Nephron (organoid): ENCODE measurements around the gene PDE11A.
A peak's percentile ranks its signal among the peaks of the same experiment; 100 is the strongest.

Source experiments
- H3K27ac Mint-ChIP-seq, 3 experiments: 2 replicates each; pipeline ENCODE4 v1.8.0; 2020; ENCODE audit warnings: mixed read lengths in 3 of 3, mild to moderate bottlenecking in 2 of 3, moderate library complexity in 1 of 3
- H3K27me3 Mint-ChIP-seq: 2 replicates; pipeline ENCODE4 v1.8.0; 2021; ENCODE audit warnings: low read depth, mild to moderate bottlenecking, moderate library complexity, mixed read lengths
- H3K36me3 Mint-ChIP-seq: 2 replicates; pipeline ENCODE4 v1.8.0; 2020; ENCODE audit warnings: low read depth, mixed read lengths
- H3K4me1 Mint-ChIP-seq: 2 replicates; pipeline ENCODE4 v1.8.0; 2020; ENCODE audit warnings: mixed read lengths
- H3K4me3 Mint-ChIP-seq, 3 experiments: 2 replicates each; pipeline ENCODE4 v1.8.0; 2020; ENCODE audit warnings: mild to moderate bottlenecking in 3 of 3, mixed read lengths in 3 of 3, moderate library complexity in 2 of 3
- H3K9me3 Mint-ChIP-seq: 2 replicates; pipeline ENCODE4 v1.8.0; 2020; ENCODE audit warnings: mixed read lengths
- TF ChIP-seq, protein P1 (sequence below), 3 experiments: fragments of 200-600 bp; sonication (generic); IDR thresholded peaks; one replicate each; pipeline ENCODE4 v1.5.0; 2021; ENCODE audit warnings: antibody characterized with exemption in 3 of 3; ENCODE audit not compliant: unreplicated experiment in 3 of 3

PDE11A gene

DNA sequence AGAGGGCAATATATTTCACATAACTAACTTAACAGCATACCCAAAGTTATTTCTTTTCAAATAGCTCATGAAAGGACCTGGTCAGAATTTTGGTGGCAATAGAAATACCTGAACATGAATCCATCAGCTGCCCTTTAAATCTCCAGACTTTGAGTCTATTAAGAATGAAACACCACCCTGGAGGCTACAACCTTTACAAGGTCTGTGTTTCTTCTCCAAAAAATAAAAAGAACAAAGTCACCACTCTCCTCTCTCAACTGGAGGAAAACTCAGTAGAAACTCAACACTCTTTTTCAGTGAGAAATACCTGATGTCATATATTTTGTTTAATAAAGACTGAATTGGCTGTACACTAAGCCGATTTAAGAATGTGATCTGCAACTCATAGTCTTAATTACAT lies 475.7 kb downstream of the PDE11A start:
- Mint-ChIP-seq H3K27me3 (peaks cover 5% of the 10 kb centered on the region), H3K36me3 (no peaks in the 10 kb centered on the region), H3K9me3 (peaks cover 2% of the 10 kb centered on the region), H3K4me1 (peaks cover 61% of the 10 kb centered on the region), H3K27ac (peak overlapping the region; percentile 91 to 96 (median 93)), H3K4me3 (no peak overlapping the region)
- TF ChIP-seq, protein P1, sequence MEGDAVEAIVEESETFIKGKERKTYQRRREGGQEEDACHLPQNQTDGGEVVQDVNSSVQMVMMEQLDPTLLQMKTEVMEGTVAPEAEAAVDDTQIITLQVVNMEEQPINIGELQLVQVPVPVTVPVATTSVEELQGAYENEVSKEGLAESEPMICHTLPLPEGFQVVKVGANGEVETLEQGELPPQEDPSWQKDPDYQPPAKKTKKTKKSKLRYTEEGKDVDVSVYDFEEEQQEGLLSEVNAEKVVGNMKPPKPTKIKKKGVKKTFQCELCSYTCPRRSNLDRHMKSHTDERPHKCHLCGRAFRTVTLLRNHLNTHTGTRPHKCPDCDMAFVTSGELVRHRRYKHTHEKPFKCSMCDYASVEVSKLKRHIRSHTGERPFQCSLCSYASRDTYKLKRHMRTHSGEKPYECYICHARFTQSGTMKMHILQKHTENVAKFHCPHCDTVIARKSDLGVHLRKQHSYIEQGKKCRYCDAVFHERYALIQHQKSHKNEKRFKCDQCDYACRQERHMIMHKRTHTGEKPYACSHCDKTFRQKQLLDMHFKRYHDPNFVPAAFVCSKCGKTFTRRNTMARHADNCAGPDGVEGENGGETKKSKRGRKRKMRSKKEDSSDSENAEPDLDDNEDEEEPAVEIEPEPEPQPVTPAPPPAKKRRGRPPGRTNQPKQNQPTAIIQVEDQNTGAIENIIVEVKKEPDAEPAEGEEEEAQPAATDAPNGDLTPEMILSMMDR (IDR thresholded peaks at IDR 0.05; ENCODE audit: unreplicated experiment in 3 of 3): no peak

DNA sequence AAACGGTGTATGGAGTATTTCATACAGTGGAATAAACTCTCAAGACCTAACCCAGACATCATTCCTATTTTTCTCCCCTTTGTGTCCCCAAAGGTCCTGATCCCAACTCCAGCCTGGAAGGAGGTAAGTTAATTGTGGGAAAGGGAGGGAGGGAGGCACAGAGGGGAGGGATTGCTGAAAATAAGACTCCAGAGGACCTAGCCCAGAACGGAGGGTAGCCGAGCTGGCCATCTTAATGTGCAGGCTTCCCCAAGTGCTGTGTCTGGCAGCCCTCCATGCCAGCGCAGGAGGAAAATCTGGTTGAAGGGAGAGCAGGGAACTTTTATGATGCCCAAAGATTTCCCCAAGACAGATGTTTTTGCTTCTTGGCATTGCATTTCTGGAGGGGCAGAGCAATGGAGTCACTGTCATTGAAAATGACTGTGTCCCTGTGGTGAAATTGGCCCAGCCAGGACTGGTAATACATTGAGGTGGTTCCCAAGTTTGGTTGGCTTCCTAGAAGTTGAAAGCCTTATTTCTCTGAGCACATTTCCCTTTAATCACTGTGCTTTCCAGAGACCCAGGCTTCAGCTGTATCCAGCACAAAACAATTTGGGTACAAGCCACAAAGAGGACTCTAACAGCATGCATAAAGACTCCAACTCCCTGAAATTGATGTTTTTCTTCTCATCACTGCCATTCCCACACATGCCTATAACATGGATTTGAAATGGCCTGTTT lies 477.3 kb downstream of the PDE11A start:
- Mint-ChIP-seq H3K36me3 (no peaks in the 10 kb centered on the region), H3K27me3 (peaks cover 5% of the 10 kb centered on the region), H3K27ac (peak overlapping the region; percentile 45 to 78 (median 77)), H3K4me3 (no peak overlapping the region), H3K4me1 (peaks cover 60% of the 10 kb centered on the region), H3K9me3 (peaks cover 2% of the 10 kb centered on the region)
- TF ChIP-seq, protein P1 (IDR thresholded peaks at IDR 0.05; ENCODE audit: unreplicated experiment in 3 of 3): no peak

DNA sequence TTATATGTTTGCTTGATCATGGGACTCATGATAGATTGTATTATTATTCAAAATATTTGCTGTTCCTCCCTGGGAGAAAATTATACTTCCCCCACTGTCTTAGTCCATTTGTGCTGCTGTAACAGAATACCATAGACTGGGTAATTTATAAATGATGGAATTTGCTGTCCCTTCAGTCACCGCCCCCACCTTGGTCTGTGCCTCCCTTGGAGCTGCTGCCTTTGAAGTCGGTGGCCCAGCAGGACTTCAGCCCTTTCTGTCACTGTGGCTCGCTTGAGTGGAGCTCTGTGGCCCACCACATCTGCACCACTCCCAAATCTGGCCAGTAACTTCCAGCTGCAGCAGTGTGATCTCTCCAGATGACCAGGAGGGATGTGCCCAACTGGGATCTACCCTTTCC lies 479.2 kb downstream of the PDE11A start:
- TF ChIP-seq, protein P1 (IDR thresholded peaks at IDR 0.05; ENCODE audit: unreplicated experiment in 3 of 3): no peak
- Mint-ChIP-seq H3K27ac (peak overlapping the region in 2 of 3 experiments; percentile 67 to 77), H3K36me3 (no peaks in the 10 kb centered on the region), H3K4me1 (peaks cover 45% of the 10 kb centered on the region), H3K27me3 (peaks cover 5% of the 10 kb centered on the region), H3K4me3 (no peak overlapping the region), H3K9me3 (no peaks in the 10 kb centered on the region)

DNA sequence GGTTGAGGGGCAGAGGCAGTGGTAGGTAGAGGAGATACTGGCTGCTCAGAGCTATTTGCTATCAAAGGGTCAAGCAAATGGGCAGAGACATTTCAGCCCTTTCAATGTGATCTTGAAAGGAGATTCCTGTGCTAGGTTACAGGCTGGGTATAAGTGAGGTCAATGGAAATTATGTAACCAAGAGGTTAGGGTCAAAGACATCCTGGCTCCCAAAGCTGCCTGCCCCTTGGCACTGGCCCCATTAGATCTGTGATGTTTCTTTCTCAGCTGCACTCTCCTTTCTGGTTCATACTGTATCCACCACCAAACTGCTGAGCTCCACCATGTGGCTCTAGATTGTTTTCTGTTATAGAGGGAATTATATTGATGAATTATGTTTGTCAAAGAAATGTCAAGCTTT lies 479.6 kb downstream of the PDE11A start:
- Mint-ChIP-seq H3K27me3 (peaks cover 5% of the 10 kb centered on the region), H3K9me3 (no peaks in the 10 kb centered on the region), H3K4me3 (no peak overlapping the region), H3K27ac (peak overlapping the region; percentile 39 to 77 (median 67)), H3K36me3 (no peaks in the 10 kb centered on the region), H3K4me1 (peaks cover 44% of the 10 kb centered on the region)
- TF ChIP-seq, protein P1 (IDR thresholded peaks at IDR 0.05; ENCODE audit: unreplicated experiment in 3 of 3): no peak

DNA sequence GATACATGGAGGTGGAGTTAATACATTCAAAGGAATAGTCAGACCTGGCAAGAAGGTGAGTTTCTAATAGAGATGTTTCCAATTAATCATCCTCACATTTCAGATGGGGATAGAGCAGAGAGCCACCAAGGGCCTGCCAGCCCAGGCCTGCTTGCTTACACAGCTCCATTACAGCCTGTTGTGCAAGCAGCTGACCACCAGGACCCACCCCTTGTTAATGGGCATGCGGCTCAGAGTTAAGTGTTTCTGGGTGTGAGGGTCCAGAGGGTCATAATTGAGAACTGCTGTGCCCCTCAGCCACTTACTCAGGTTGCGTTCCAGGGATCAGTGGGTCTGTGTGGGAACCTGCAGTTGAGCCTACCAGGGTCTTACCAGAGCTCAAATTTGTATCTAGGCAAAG lies 480.2 kb downstream of the PDE11A start:
- H3K9me3 Mint-ChIP-seq: no peaks in the 10 kb centered on the region
- no peaks in the 10 kb centered on the region for H3K36me3 Mint-ChIP-seq
- no peak overlapping the region for H3K4me3 Mint-ChIP-seq
- TF ChIP-seq, protein P1 (IDR thresholded peaks at IDR 0.05; ENCODE audit: unreplicated experiment in 3 of 3): no peak
- peaks cover 5% of the 10 kb centered on the region for H3K27me3 Mint-ChIP-seq
- H3K27ac Mint-ChIP-seq: peak overlapping the region; percentile 39 to 77 (median 67)
- H3K4me1 Mint-ChIP-seq: peaks cover 39% of the 10 kb centered on the region

DNA sequence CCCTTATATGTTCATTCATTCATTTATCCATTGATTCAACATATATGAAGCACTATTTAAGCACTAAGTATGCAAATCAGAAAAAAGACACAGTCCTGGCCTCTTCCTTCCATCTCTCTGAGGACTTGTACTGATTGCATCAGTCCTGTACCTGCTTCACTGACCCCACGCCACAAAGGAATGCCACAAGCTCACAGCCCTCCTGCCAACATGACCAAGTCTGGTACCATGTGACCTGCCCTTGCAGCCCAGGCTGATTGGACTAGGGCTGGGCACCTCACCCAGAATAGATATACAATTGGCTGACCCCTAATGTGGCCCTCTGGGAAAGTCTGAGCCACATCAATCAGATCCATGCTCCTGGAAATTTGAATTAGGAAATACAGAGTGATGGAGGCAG lies 483.4 kb downstream of the PDE11A start:
- Mint-ChIP-seq H3K4me1 (peaks cover 34% of the 10 kb centered on the region), H3K27ac (no peak overlapping the region), H3K36me3 (no peaks in the 10 kb centered on the region), H3K27me3 (peaks cover 9% of the 10 kb centered on the region), H3K4me3 (no peak overlapping the region), H3K9me3 (no peaks in the 10 kb centered on the region)
- TF ChIP-seq, protein P1 (IDR thresholded peaks at IDR 0.05; ENCODE audit: unreplicated experiment in 3 of 3): no peak
